ENCODE results near the gene SLC35D2. TPM values are rescaled to one million over a fixed set of nuclear protein-coding genes. Genes with fewer than 3 reads are reported as not detected.

Gene SLC35D2
- total RNA-seq, 1 experiment from 2014 or later, result 32.5 TPM

- ChIA-PET POLR2A (no interaction called here), RAD21 (ENCODE audit: low non-redundant PET in 1 of 2, low total read pairs in 2 of 2, uncharacterized antibody in 2 of 2, unreplicated experiment in 2 of 2) (no interaction called here), CTCF (no interaction called here)
- ATAC-seq (no peak), DNase-seq (ENCODE audit: low read depth, low spot score) (no peak)
- H3K9ac ChIP-seq (ENCODE audit: low read length), result no peak overlapping the region
- H3K27ac ChIP-seq (ENCODE audit: low read depth, low read length), result no peak overlapping the region
- H3K36me3 ChIP-seq (ENCODE audit: control insufficient read depth in 1 of 2, insufficient read depth in 2 of 2, low read length in 2 of 2), result peaks cover 0 to 27% of the 10 kb centered on the region in 2 experiments; a peak in 2 of 4 replicates
- no peak overlapping the region for H3K4me3 ChIP-seq (replicated peaks in 1 of 2; ENCODE audit: low read depth in 1 of 2, low read length in 2 of 2)
- no peaks in the 10 kb centered on the region for H3K9me2 ChIP-seq (ENCODE audit: insufficient read depth)
- intact Hi-C loops (cut with micrococcal nuclease), result no loop called here
- no peak overlapping the region for H3K4me2 ChIP-seq (ENCODE audit: low read length)
- TF ChIP-seq CBX3 (IDR thresholded peaks at IDR 0.05; ENCODE audit: low read depth) (0 out of 2 replicates have a peak, but pooled peaks have one; percentile 17), SP1 (IDR thresholded peaks at IDR 0.05; ENCODE audit: low read depth) (no peak)
- peaks cover 18 to 23% of the 10 kb centered on the region in 2 experiments for H3K4me1 ChIP-seq (ENCODE audit: control insufficient read depth in 1 of 2, insufficient read depth in 2 of 2, low read length in 2 of 2)
- H2AFZ ChIP-seq (ENCODE audit: low read depth, low read length, poor library complexity, severe bottlenecking), result no peak overlapping the region
- no peaks in the 10 kb centered on the region for H4K20me1 ChIP-seq (ENCODE audit: insufficient read depth)
- H3K79me2 ChIP-seq (ENCODE audit: insufficient read depth, low read length), result no peaks in the 10 kb centered on the region
- no TSS peak for BruUV-seq (replicated peaks)
- H3K27me3 ChIP-seq (ENCODE audit: insufficient read depth, low read length), result no peaks in the 10 kb centered on the region
- 0 out of 4 replicates have a peak, but pooled peaks cover 0 to 3% of the 10 kb centered on the region in 2 experiments for H3K9me3 ChIP-seq (ENCODE audit: control insufficient read depth in 1 of 2, insufficient read depth in 1 of 2, low read depth in 1 of 2, low read length in 2 of 2)
These were observed 35.2 kb downstream of the SLC35D2 start for GRCh38 chr9:96348261-96348660.

GRCh38 chr9:96345551-96345950 is 38.0 kb downstream of the SLC35D2 start:
- Histone ChIP-seq H3K9me2 (ENCODE audit: insufficient read depth) (no peaks in the 10 kb centered on the region), H3K4me2 (ENCODE audit: low read length) (no peak overlapping the region), H3K9ac (ENCODE audit: low read length) (no peak overlapping the region), H3K27ac (ENCODE audit: low read depth, low read length) (peak overlapping the region; percentile 45), H3K9me3 (ENCODE audit: control insufficient read depth in 1 of 2, insufficient read depth in 1 of 2, low read depth in 1 of 2, low read length in 2 of 2) (no peaks in the 10 kb centered on the region), H3K4me3 (replicated peaks in 1 of 2; ENCODE audit: low read depth in 1 of 2, low read length in 2 of 2) (no peak overlapping the region), H4K20me1 (ENCODE audit: insufficient read depth) (no peaks in the 10 kb centered on the region), H3K79me2 (ENCODE audit: insufficient read depth, low read length) (no peaks in the 10 kb centered on the region), H3K36me3 (ENCODE audit: control insufficient read depth in 1 of 2, insufficient read depth in 2 of 2, low read length in 2 of 2) (peaks cover 0 to 14% of the 10 kb centered on the region in 2 experiments; a peak in 2 of 4 replicates), H2AFZ (ENCODE audit: low read depth, low read length, poor library complexity, severe bottlenecking) (no peak overlapping the region), H3K27me3 (ENCODE audit: insufficient read depth, low read length) (no peaks in the 10 kb centered on the region), H3K4me1 (ENCODE audit: control insufficient read depth in 1 of 2, insufficient read depth in 2 of 2, low read length in 2 of 2) (peaks cover 44 to 50% of the 10 kb centered on the region in 2 experiments)
- TF ChIP-seq YY1 (IDR thresholded peaks at IDR 0.05; ENCODE audit: extremely low read depth, insufficient replicate concordance, low read depth, low read length), result no peak
- TF ChIP-seq EZH2phosphoT487 (IDR thresholded peaks at IDR 0.05; ENCODE audit: borderline replicate concordance), result no peak
- no peak for TF ChIP-seq EGR1 (IDR thresholded peaks at IDR 0.05; ENCODE audit: low read depth)
- no peak for TF ChIP-seq SP1 (IDR thresholded peaks at IDR 0.05; ENCODE audit: low read depth)
- no peak for ATAC-seq
- RAD21 ChIA-PET (ENCODE audit: low non-redundant PET in 1 of 2, low total read pairs in 2 of 2, uncharacterized antibody in 2 of 2, unreplicated experiment in 2 of 2), result no interaction called here
- intact Hi-C loops (cut with micrococcal nuclease), result no loop called here
- no TSS peak for BruUV-seq (replicated peaks)
- CTCF ChIA-PET, result no interaction called here
- POLR2A ChIA-PET, result no interaction called here
- DNase-seq (ENCODE audit: low read depth, low spot score), result no peak
